GM12872 (cell line): ENCODE results near the gene DLG2.

Experiments used
- CTCF ChIP-seq: IDR thresholded peaks from 3 replicates; pipeline ENCODE4 v1.5.1; 2011; ENCODE audit warnings: low read depth, mild to moderate bottlenecking, low read length, moderate library complexity; ENCODE audit not compliant: insufficient read depth

Gene DLG2

GRCh38 chr11:83715927-83716535 lies 1911.1 kb downstream of the DLG2 start:
- TF ChIP-seq CTCF = no peak

GRCh38 chr11:83713708-83714107 lies 1913.4 kb downstream of the DLG2 start:
- TF ChIP-seq CTCF = no peak

- TF ChIP-seq CTCF = no peak
Observed at GRCh38 chr11:83711106-83711527, 1916.0 kb downstream of the DLG2 start.

- TF ChIP-seq CTCF = no peak
Observed at GRCh38 chr11:83709434-83709833, 1917.7 kb downstream of the DLG2 start.

- no peak for TF ChIP-seq CTCF
Observed at GRCh38 chr11:83706566-83706965, 1920.6 kb downstream of the DLG2 start.

GRCh38 chr11:83702796-83703195 lies 1924.3 kb downstream of the DLG2 start:
- no peak for TF ChIP-seq CTCF

GRCh38 chr11:83697518-83697917 lies 1929.6 kb downstream of the DLG2 start:
- no peak for TF ChIP-seq CTCF

GRCh38 chr11:83695046-83695445 lies 1932.1 kb downstream of the DLG2 start:
- TF ChIP-seq CTCF = no peak
